Adrenal gland (tissue), 12 donors: Measurements from ENCODE around the gene ERICH2. TPM values are rescaled to one million over a fixed set of nuclear protein-coding genes. Genes with fewer than 3 reads are reported as not detected.
"Not testable (repeated sequence)": the region's sequence is repeated elsewhere in the genome, so short reads cannot be mapped to it uniquely, and the experiment has no call there.

Experiments
- DNase-seq, 7 donors: peaks; one replicate each; pipeline ENCODE4 v3.0.0-alpha.2; 2019 to 2020
- H3K27ac ChIP-seq, 5 donors: fragments of 200-600 bp; sonication (generic) in 4 of 5; 1 replicate in 3 of 5; 2 replicates in 2 of 5; pipeline versions ENCODE4 v1.5.1 to v1.8.0; 2016 to 2020; ENCODE audit warnings: mild to moderate bottlenecking in 1 of 5
- H3K27me3 ChIP-seq: fragments of 200-600 bp; 2 replicates; pipeline ENCODE4 v1.8.0; 2021
- H3K36me3 ChIP-seq, 2 donors: fragments of 200-600 bp; replicated peaks in 1 of 2; 1 replicate in 1 of 2; 2 replicates in 1 of 2; pipeline versions ENCODE4 v1.5.1 to v1.8.0; 2018 to 2022
- H3K4me1 ChIP-seq, 2 donors: fragments of 200-600 bp; replicated peaks in 1 of 2; 1 replicate in 1 of 2; 2 replicates in 1 of 2; pipeline versions ENCODE4 v1.5.1 to v1.8.0; 2018 to 2021
- H3K4me3 ChIP-seq, 4 donors: fragments of 200-600 bp; sonication (generic) in 3 of 4; one replicate each; pipeline ENCODE4 v1.5.1; 2016 to 2018
- H3K9me3 ChIP-seq, 3 donors: fragments of 200-600 bp; sonication (generic) in 1 of 3; replicated peaks in 1 of 3; 1 replicate in 2 of 3; 2 replicates in 1 of 3; pipeline versions ENCODE4 v1.5.1 to v1.8.0; 2016 to 2021
- POLR2A ChIP-seq, 2 donors: fragments of 450-650 bp; IDR thresholded peaks; one replicate each; pipeline ENCODE4 v1.6.1; 2017; ENCODE audit warnings: antibody characterized with exemption in 2 of 2, mild to moderate bottlenecking in 2 of 2, moderate library complexity in 1 of 2
- WGBS, 4 donors: extraction: QIAGEN DNeasy Blood & Tissue Kit in 2 of 4; methylation state at CpG; one replicate each; pipeline versions ENCODE4 v1.1.5 to v1.1.7; 2013 to 2017; 5-methylcytosine and 5-hydroxymethylcytosine counted together
- intact Hi-C, 2 donors: fragments of 100-400 bp; cut with DNase I; formaldehyde crosslinking; loops; one replicate each; pipeline versions ENCODE4 v1.14.1 to v1.15.0; 2022 to 2023
- polyA plus RNA-seq, 3 donors: library from polyadenylated mRNA; stranded (reverse); fragments of 200-250 nt in 2 of 3; fragments of 350-450 nt in 1 of 3; fragmentation: Illumina TruSeq in 1 of 3; extraction: RNeasy Lipid Tissue Mini Kit (QIAGEN cat#74804) in 1 of 3; gene quantifications; one replicate each; pipeline ENCODE4 v1.2.3, GENCODE V29; 2013 to 2014
- total RNA-seq, 9 donors: library from RNA; depleted of rRNA in 4 of 9; stranded (reverse); fragments of >200 nt in 4 of 9; fragments of 120-200 nt in 1 of 9; fragmentation: NEBNext Ultra II Directional in 1 of 9; extraction: Animal tissue kit (Norgen Biotek cat#: 25700) in 1 of 9; gene quantifications; one replicate each; pipeline versions ENCODE4 v1.1.0 to v1.2.4, GENCODE V29; 2013 to 2023
- TF ChIP-seq, protein P1 (sequence below), 6 experiments: fragments of 450-650 bp in 4 of 6; fragments of 200-600 bp in 2 of 6; sonication (generic) in 1 of 6; IDR thresholded peaks; 1 replicate in 5 of 6; 2 replicates in 1 of 6; pipeline versions ENCODE4 v1.5.1 to v1.8.0; 2016 to 2021; ENCODE audit warnings: antibody characterized with exemption in 6 of 6, mild to moderate bottlenecking in 2 of 6, moderate library complexity in 1 of 6
- donor health status: healthy with polysubstance abuse.
- donor health status: Bipolar disorder and iron deficiency.
- donor health status: DM: yes; HTN: yes; CAD: no.
- donor health status: DM: no; HTN: no; CAD: no.
- donor health status: DM: no; HTN: no; CAD: no.
- donor health status: DM: yes; HTN: yes; CAD: no.

ERICH2 gene
- total and polyA plus RNA-seq, 12 donors = 0.39 to 1.7 (median 0.97) TPM; not detected in 6

DNA sequence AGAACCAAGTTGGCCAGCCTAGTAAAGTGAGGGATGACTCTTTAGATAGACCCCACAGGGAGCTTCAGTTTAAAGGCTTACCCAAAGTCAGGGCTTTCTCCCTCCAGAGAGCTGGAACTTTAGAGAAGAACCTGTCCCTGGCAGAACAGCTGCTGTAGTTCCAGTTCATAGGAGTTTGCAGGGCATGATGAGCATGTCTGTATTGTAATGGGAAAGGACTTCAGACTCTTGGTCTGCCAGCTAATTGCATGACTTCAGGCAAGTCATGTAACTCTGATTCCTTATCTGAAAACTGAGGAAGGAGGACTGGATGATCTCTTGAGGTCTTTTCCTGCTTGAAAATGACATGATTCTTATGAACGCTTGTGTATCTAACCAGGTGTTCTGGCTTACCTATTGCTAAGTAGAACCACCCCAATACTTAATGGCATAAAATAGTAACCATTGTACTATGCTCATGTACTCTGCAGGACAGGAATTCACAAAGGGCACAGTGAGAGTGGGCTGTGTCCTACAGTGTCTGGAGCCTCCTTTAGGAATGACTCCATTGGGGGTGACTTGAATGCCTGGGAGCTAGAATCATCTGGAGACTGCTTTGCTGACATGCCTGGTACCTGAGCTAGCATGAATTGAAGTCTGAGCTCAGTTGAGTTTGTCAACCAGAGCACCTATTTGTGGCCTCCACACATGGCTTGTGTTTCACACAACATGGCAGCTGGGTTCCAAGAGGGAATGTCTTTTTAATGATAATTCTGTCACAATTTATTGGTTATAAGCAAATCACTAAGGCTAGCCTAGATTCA lies 36.2 kb upstream of the ERICH2 start:
- no peaks in the 10 kb centered on the region for H3K4me1 ChIP-seq
- no peaks in the 10 kb centered on the region for H3K36me3 ChIP-seq
- H3K27ac ChIP-seq = no peak overlapping the region
- TF ChIP-seq, protein P1, sequence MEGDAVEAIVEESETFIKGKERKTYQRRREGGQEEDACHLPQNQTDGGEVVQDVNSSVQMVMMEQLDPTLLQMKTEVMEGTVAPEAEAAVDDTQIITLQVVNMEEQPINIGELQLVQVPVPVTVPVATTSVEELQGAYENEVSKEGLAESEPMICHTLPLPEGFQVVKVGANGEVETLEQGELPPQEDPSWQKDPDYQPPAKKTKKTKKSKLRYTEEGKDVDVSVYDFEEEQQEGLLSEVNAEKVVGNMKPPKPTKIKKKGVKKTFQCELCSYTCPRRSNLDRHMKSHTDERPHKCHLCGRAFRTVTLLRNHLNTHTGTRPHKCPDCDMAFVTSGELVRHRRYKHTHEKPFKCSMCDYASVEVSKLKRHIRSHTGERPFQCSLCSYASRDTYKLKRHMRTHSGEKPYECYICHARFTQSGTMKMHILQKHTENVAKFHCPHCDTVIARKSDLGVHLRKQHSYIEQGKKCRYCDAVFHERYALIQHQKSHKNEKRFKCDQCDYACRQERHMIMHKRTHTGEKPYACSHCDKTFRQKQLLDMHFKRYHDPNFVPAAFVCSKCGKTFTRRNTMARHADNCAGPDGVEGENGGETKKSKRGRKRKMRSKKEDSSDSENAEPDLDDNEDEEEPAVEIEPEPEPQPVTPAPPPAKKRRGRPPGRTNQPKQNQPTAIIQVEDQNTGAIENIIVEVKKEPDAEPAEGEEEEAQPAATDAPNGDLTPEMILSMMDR (IDR thresholded peaks at IDR 0.05) = no peak
- no peak for TF ChIP-seq POLR2A (IDR thresholded peaks at IDR 0.05)
- no peak overlapping the region for H3K4me3 ChIP-seq
- H3K27me3 ChIP-seq = no peaks in the 10 kb centered on the region
- DNase-seq = no peak
- WGBS, 4 donors = 0 to 42% (median 20%) methylated on average over 1 of the region's 1 CpG
- intact Hi-C loops = no loop called here
- no peaks in the 10 kb centered on the region for H3K9me3 ChIP-seq

DNA sequence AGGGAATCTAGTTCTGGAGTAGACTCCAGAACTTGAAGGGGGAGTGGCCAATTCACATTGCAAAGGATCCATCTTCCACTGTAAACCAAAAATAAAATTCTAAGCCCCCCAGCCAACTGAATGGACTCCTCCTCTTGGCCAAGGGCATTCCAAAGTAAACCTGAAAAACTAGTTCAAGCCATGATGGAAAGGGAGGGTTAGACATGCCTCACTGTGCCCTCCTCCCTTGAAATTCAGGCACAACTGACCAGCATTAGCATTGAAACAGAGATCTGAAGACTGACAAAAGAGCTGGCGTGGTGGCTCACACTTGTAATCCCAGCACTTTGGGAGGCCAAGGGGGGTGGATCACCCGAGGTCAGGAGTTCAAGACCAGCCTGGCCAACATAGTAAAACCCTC lies 35.6 kb upstream of the ERICH2 start:
- H3K4me1 ChIP-seq, intact Hi-C loops, H3K27me3 ChIP-seq, H3K36me3 ChIP-seq, H3K9me3 ChIP-seq, DNase-seq, H3K27ac ChIP-seq, H3K4me3 ChIP-seq: not testable (repeated sequence)
- WGBS, 4 donors = 83 to 100% (median 89%) methylated on average over 2 of the region's 2 CpGs

DNA sequence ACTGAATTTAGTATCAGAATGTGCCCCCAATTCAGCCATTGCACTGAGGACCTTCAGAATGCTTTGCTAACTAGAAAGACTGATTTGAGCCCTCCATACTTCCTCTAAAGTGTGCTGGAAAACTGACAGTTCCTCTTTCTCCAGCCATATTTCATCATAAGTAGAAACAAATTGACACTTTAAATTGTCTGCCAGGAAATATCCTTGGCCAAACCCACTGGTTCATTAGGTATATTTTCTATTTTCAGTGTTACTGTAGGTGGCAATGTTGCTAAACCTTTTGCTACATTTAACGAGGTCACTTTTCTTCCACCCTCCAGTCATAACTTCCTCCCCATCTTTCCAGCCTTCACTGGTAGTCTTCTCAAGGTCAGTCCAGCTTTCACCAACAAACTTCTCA lies 33.5 kb upstream of the ERICH2 start:
- 22 to 36% (median 28%) methylated on average over 1 of the region's 1 CpG for WGBS, 4 donors
- DNase-seq = no peak
- intact Hi-C loops = no loop called here
- TF ChIP-seq POLR2A (IDR thresholded peaks at IDR 0.05) = no peak
- TF ChIP-seq, protein P1 (IDR thresholded peaks at IDR 0.05) = no peak
- Histone ChIP-seq H3K9me3 (no peaks in the 10 kb centered on the region), H3K36me3 (no peaks in the 10 kb centered on the region), H3K4me1 (no peaks in the 10 kb centered on the region), H3K27ac (no peak overlapping the region), H3K4me3 (no peak overlapping the region), H3K27me3 (no peaks in the 10 kb centered on the region)

DNA sequence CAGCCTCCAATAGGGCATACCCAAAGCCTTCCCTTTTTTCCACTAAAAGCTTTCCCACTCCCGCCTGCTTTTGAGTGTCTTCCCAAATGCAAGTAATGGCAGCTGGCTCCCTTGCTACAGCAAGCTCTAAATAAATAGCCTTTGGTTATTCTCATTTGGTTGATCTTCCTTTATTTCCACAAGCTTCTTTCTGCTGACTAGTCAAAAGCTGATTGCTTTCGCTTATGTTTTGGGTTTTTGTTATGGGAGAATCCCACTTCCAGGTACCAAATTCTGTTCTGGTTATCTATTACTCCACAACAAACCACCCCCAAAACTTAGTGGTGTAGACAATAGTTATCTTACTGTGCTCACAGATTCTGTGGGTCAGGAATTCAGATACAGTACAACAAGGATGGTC lies 32.8 kb upstream of the ERICH2 start:
- Histone ChIP-seq H3K4me3 (no peak overlapping the region), H3K36me3 (no peaks in the 10 kb centered on the region), H3K27ac (no peak overlapping the region), H3K27me3 (no peaks in the 10 kb centered on the region), H3K4me1 (no peaks in the 10 kb centered on the region), H3K9me3 (no peaks in the 10 kb centered on the region)
- TF ChIP-seq, protein P1 (IDR thresholded peaks at IDR 0.05) = no peak
- TF ChIP-seq POLR2A (IDR thresholded peaks at IDR 0.05) = no peak
- 94 to 98% (median 95%) methylated on average over 2 of the region's 2 CpGs for WGBS, 4 donors
- DNase-seq = no peak
- intact Hi-C loops = no loop called here

DNA sequence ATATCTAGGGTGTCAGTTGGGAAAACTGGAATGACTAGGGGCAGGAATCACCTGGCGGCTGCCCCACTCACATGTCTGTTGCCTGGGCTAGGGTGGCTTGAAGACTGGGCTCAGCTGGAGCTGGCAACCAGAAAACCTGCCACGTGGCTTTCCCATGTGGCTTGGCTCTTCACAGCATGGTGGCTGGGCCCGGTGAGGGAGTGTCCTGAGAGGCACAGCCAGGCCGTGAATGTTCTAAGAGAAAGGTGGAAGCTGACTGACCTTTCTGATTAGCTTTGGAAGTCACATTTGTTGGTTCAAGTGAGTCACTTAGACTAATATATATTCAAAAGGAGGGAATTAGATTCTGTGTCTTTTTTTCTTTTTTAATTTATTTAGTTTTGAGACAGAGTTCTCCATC lies 32.4 kb upstream of the ERICH2 start:
- no peak for TF ChIP-seq POLR2A (IDR thresholded peaks at IDR 0.05)
- TF ChIP-seq, protein P1 (IDR thresholded peaks at IDR 0.05) = no peak
- intact Hi-C loops = no loop called here
- H3K4me3 ChIP-seq = no peak overlapping the region
- H3K36me3 ChIP-seq = no peaks in the 10 kb centered on the region
- no peaks in the 10 kb centered on the region for H3K9me3 ChIP-seq
- no peaks in the 10 kb centered on the region for H3K27me3 ChIP-seq
- H3K27ac ChIP-seq = no peak overlapping the region
- DNase-seq = no peak
- WGBS, 4 donors = 80 to 89% (median 87%) methylated on average over 4 of the region's 4 CpGs
- H3K4me1 ChIP-seq = no peaks in the 10 kb centered on the region
